ENCODE measurements around the gene FANCB.

FANCB gene

GRCh38 chrX:14872851-14873675 is at the start of gene FANCB, which contains the start of gene MOSPD2:
Gene FANCB (minus strand): TSS chrX:14873069. CDS start chrX:14865510, 7,559 bp downstream.
Gene MOSPD2 (plus strand): TSS chrX:14873421. CDS start chrX:14873529, 108 bp downstream.
- peak; percentile 93 for DNase-seq (ENCODE audit: low spot score)

GRCh38 chrX:14922437-14922836 is 49.6 kb upstream of the FANCB start:
- no peak for DNase-seq (ENCODE audit: low spot score)

- DNase-seq (ENCODE audit: low spot score), result no peak
Measured at GRCh38 chrX:14920196-14920595, 47.3 kb upstream of the FANCB start.

- no peak for DNase-seq (ENCODE audit: low spot score)
Measured at GRCh38 chrX:14919407-14919806, 46.5 kb upstream of the FANCB start.

- DNase-seq (ENCODE audit: low spot score), result no peak
Measured at GRCh38 chrX:14916017-14916674, 43.3 kb upstream of the FANCB start.

- DNase-seq (ENCODE audit: low spot score), result no peak
Measured at GRCh38 chrX:14915596-14915995, 42.7 kb upstream of the FANCB start.

DNA sequence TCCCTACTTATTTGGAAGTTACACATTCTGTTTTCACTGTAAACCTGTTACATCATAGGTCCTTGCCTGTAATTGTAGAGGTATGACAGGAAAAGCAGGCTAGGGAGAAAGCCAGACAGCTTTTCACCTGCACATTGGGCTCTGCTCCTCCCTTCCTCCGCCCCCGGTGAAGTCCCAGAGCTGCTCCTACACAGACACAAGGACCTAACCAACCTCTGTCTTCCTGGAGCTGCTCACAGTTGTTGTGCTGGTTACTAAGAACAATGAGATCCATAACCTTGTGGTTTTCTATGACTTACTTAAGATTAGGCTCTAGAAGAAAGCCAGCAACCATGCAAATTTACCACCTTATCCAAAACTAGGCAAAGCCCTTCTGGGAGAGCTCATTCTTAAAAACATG is 40.4 kb upstream of the FANCB start:
- DNase-seq (ENCODE audit: low spot score), result no peak

DNA sequence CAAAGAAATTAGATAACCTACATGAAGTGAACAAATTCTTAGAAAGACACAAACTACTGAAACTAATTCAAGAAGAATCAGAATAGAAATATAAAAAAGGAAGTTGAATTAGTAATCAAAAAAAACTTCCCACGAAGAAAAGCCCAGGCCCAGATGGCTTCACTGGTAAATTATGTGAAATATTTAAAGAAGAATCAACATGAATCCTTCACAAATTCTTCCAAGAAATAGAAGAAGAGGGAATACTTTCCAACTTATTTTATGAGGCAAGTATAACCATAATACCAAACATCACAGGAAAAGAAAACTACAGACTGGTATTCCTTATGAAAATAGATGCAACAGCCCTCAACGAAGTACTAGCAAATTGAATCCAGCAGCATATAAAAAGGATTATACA is 31.0 kb upstream of the FANCB start:
- DNase-seq (ENCODE audit: low spot score), result no peak

GRCh38 chrX:14902537-14902936 is 29.7 kb upstream of the FANCB start:
- peak; percentile 66 for DNase-seq (ENCODE audit: low spot score)

GRCh38 chrX:14899607-14900006 is 26.7 kb upstream of the FANCB start:
- DNase-seq (ENCODE audit: low spot score), result no peak

- no peak for DNase-seq (ENCODE audit: low spot score)
Measured at GRCh38 chrX:14897042-14897441, 24.2 kb upstream of the FANCB start.

GRCh38 chrX:14896273-14896672 is 23.4 kb upstream of the FANCB start:
- DNase-seq (ENCODE audit: low spot score), result no peak

DNA sequence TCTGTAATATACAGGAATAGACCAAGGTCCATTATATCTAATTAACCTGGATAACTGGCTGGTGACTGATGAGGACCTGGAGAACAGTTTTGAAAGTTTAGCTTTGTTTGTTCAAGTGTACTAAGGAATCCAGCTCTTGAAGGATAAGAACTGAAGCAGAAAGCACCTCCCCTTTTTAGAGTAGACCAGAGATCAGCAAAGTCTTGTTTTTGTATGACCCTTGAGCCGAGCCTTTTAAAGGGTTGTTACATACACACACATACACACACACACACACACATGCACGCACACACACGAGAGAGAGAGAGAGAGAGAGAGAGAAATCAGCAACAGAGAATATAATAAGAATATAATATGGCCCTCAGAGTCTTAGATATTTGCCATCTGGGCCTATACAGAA is 13.4 kb upstream of the FANCB start:
- DNase-seq (ENCODE audit: low spot score), result no peak

DNA sequence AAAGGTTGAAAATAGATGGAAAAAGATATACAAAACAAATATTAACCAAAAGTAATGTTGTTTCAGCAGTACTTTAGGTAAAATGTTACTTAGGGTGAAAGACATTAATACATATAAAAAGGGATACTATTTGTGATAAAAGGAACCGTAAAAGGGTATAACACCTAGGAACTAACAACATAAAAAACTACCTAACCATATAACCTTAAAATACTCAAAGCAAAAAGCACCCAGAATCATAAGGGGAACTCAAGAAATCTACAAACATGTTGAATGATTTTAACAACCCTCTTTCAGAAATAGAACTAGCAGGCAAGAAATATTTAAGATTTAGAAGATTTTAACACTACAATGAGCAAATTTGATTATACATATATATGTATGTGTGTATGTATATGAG is 11.8 kb upstream of the FANCB start:
- DNase-seq (ENCODE audit: low spot score), result no peak

- no peak for DNase-seq (ENCODE audit: low spot score)
Measured at GRCh38 chrX:14883826-14884225, 11.0 kb upstream of the FANCB start.

DNA sequence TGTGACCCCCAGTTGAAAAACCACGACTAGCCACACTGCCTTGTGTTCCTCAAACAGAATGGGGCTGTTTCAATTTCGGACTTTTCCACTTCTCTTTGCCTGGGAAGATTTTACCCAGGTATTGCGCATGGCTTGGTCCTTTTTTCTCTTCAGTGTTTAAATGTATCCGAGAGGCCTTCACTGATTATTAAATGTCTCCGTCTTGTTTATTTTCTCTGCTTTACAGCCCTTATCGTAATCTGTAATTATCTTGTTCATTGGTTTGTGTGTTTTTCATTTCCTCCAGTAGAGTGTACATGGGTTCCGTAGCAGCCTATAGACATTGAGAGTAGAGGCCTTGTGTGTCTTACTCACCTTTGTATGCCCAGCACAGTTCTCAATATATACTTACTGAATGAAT is 2.8 kb upstream of the FANCB start:
- DNase-seq (ENCODE audit: low spot score), result no peak

DNA sequence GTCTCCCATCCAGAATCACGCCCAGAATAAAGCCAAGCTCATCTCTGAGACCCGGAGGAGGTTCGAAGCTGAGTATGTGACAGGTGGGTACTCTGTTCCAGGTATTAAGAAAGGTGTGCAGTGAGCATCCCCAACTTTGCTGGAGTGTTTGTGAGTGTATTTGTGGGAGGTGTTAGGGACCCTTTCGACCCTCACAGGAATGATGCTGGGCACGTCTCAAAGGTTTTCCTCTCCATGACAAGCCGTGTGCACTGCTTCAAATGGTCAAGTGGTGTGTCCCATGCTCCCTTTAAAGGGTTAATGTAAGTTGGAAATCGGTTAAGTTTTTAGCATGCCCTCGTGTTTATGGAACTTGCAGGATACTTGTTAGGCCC is 794 bp upstream of the FANCB start:
- no peak for DNase-seq (ENCODE audit: low spot score)

DNA sequence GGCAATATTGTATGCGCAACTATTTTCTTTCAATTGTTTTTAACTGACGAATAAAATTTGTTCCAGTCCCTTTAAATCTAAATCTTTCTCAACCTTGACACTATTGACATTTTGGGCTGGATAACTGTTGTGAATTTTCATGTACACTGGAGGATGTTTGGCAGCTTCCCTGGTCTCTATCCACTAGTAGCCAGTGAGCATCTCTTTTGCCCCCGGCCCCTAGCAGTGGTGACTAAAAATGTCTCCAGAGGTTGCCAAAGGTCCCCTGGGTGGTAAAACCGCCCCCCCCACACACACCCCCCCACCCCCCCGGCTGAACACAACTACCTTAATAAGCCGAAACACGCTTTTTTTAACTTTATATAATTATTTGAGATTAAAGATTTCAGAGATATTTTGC is 514 bp downstream of the FANCB start:
- no peak for DNase-seq (ENCODE audit: low spot score)

DNA sequence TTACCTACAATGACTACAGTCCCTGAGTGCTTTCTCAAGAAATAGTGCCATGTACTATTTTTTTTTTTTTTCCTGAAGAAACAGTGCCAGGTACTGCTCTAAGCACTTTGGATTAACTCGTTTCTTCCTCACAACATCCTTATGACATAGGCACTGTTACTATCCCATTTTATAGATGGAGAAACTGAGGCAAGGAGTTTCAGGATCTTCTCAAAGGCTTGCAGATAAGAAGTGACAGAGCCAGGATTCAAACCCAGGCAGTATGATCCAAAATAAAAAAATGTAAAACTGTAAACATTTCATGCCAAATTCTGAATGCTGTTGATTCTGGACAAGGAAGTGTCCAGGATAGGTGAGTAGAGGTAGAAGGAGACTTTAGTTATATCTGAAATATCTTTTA is 1.1 kb downstream of the FANCB start:
- DNase-seq (ENCODE audit: low spot score), result no peak

DNA sequence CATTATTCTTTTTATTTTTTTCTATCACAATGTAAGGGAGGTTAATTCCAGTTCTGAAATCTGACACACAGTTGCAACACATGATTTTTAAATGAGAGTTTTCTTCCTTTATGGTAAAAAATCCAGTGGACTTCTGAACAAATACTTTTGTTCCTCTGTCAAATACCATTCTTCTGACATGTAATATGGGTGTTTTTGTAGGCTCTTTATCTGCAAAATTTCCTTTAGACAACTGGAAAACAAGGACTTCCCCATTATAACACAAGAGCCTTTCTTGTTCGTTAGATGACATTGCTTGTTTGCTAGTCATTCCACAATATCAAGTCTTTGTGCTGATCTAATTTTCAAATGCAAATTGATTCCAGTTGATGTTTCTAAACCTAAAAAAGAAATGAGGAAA is 7.7 kb downstream of the FANCB start:
- DNase-seq (ENCODE audit: low spot score), result peak; percentile 83

DNA sequence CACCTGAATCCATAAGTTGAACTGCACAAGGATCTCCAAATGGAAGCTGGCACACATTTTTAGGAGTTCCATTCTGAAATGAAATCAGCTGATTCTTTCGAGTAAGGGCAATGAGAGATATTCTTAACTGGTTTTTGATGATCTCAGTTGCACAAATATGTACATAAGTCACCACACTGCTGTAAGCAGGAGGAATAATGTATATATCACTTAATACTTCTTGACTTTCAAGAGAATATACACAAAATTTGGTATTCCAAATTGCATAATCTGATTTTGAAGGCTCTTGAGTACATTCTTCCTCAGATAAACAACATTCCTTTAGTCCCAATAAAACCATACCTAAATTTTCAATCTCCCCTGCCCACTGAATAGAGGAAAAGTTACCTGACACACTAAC is 8.2 kb downstream of the FANCB start:
- DNase-seq (ENCODE audit: low spot score), result peak; percentile 7

- DNase-seq (ENCODE audit: low spot score), result no peak
Measured at GRCh38 chrX:14851526-14851925, 21.3 kb downstream of the FANCB start.

GRCh38 chrX:14843666-14844065 is 29.2 kb downstream of the FANCB start:
- no peak for DNase-seq (ENCODE audit: low spot score)

DNA sequence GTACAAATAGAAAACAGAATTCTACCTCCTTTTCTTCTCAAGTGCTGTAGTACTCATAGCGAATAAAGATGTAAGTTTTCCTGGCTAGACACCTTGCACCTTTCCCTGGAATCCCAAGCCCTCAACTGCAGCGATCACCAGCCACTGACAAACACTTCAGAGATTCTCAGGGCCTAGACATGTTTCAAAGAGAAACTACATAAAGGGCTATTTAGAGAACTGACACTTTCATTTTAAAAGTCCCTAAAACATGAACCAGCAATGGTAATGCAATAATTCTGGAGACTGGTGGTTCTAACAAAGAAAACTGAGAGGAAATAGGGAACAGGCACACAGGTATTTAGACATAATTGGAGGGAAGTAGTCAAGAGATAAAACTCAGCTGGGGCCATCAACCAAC is 35.7 kb downstream of the FANCB start:
- DNase-seq (ENCODE audit: low spot score), result no peak
